Common myeloid progenitor, CD34-positive (primary cell): ENCODE data around the gene RAB3GAP1.

Experiments
- CTCF ChIA-PET: fragments of 350-600 bp; sonication (Branson Sonifier 250); formaldehyde crosslinking; loops from one replicate; lab custom pipeline; 2021; ENCODE audit warnings: antibody characterized with exemption; lab: Charles Lee
- POLR2A ChIA-PET: fragments of 350-600 bp; sonication (Branson Sonifier 250); formaldehyde crosslinking; loops from one replicate; lab custom pipeline; 2021; ENCODE audit warnings: antibody characterized with exemption; lab: Charles Lee
- DNase-seq, 3 donors: peaks; one replicate each; pipeline versions ENCODE4 v3.0.0 to v3.0.0-alpha.2; 2013
- H3K27ac ChIP-seq, 2 experiments: 1 replicate in 1 of 2; 2 replicates in 1 of 2; pipeline ENCODE4 v1.7.0; 2013; ENCODE audit warnings: inconsistent platforms in 2 of 2, low read length in 2 of 2, mild to moderate bottlenecking in 2 of 2, low read depth in 1 of 2, moderate library complexity in 1 of 2; ENCODE audit not compliant: severe bottlenecking in 2 of 2, insufficient read depth in 1 of 2, poor library complexity in 1 of 2
- H3K27me3 ChIP-seq, 5 experiments: replicated peaks in 2 of 5; 1 replicate in 3 of 5; 2 replicates in 2 of 5; pipeline versions ENCODE4 v1.6.1 to v1.7.0; 2013; ENCODE audit warnings: low read length in 4 of 5, mild to moderate bottlenecking in 2 of 5, moderate library complexity in 2 of 5, inconsistent platforms in 1 of 5; ENCODE audit not compliant: insufficient read depth in 5 of 5, control insufficient read depth in 4 of 5
- H3K36me3 ChIP-seq, 4 experiments: 1 replicate in 2 of 4; 2 replicates in 2 of 4; pipeline versions ENCODE4 v1.6.1 to v1.7.0; 2013; ENCODE audit warnings: low read length in 3 of 4, control low read depth in 1 of 4, mild to moderate bottlenecking in 1 of 4; ENCODE audit not compliant: control insufficient read depth in 4 of 4, insufficient read depth in 4 of 4
- H3K4me1 ChIP-seq, 4 experiments: 1 replicate in 3 of 4; 2 replicates in 1 of 4; pipeline versions ENCODE4 v1.6.1 to v1.7.1; 2013; ENCODE audit warnings: low read length in 3 of 4, mild to moderate bottlenecking in 3 of 4, control low read depth in 1 of 4, inconsistent platforms in 1 of 4, moderate library complexity in 1 of 4; ENCODE audit not compliant: control insufficient read depth in 4 of 4, insufficient read depth in 4 of 4; ENCODE audit errors: control extremely low read depth in 1 of 4
- H3K4me3 ChIP-seq, 7 experiments: 1 replicate in 4 of 7; 2 replicates in 3 of 7; pipeline versions ENCODE4 v1.5.1 to v1.7.0; 2013; ENCODE audit warnings: mild to moderate bottlenecking in 7 of 7, low read length in 6 of 7, moderate library complexity in 6 of 7, inconsistent platforms in 2 of 7, low read depth in 2 of 7, control low read depth in 1 of 7; ENCODE audit not compliant: insufficient read depth in 4 of 7, control insufficient read depth in 1 of 7; ENCODE audit errors: extremely low read depth in 1 of 7
- H3K9me3 ChIP-seq, 5 experiments: 1 replicate in 4 of 5; 2 replicates in 1 of 5; pipeline versions ENCODE4 v1.6.1 to v1.7.1; 2013; ENCODE audit warnings: low read length in 4 of 5, mild to moderate bottlenecking in 2 of 5, inconsistent platforms in 1 of 5, low read depth in 1 of 5, moderate library complexity in 1 of 5; ENCODE audit not compliant: control insufficient read depth in 4 of 5, insufficient read depth in 2 of 5; ENCODE audit errors: control extremely low read depth in 1 of 5
- WGBS: methylation state at CpG from one replicate; pipeline ENCODE4 v1.1.5; 2013; ENCODE audit not compliant: insufficient coverage; 5-methylcytosine and 5-hydroxymethylcytosine counted together

The RAB3GAP1 gene

DNA sequence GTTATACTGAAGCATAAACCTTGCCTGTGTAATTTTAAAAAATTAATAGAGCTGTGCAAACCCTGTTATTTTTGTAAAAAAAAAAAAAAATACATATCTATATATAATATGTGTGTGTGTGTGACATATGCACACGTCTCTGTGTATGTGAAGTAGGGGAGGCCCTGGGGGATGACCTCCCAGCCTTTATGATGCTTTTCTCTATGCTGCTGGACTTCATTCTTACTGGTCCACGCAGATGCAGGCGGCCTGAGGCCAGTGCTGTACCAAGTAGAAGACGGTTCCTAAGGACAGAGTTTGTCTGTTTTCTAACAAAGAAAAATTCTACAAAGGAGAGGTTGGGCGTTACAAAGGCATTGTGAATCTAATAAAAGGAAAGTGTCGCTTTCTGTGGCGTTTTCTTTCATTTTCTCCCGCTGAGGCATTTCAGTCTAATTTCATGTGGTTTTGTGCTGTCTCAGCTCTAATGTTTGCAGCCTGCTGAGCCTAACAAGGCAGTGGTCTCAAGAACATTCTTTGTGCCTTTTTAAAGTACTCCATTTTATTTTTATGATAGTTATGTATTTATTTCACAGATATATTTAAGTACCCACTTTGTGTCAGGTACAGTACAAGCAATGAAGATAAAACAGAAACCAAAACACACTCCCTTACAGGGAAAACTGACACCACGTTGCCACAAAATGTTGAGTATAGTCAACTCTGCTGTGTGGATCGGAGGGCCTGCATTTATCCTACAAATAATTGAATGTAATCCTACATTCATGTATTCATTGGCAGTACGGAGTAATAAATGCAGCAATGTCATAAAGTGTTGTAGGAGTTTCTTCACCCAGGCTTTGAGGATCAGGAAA lies 118.0 kb downstream of the RAB3GAP1 start:
- Histone ChIP-seq H3K36me3 (peaks cover 15 to 69% (median 29%) of the 10 kb centered on the region in 4 experiments), H3K27me3 (no peaks in the 10 kb centered on the region), H3K27ac (no peak overlapping the region), H3K4me1 (no peaks in the 10 kb centered on the region), H3K4me3 (no peak overlapping the region), H3K9me3 (no peaks in the 10 kb centered on the region)
- 96% methylated on average over 8 of the region's 11 CpGs for WGBS
- DNase-seq: no peak
- ChIA-PET CTCF (no interaction called here), POLR2A (no interaction called here)

DNA sequence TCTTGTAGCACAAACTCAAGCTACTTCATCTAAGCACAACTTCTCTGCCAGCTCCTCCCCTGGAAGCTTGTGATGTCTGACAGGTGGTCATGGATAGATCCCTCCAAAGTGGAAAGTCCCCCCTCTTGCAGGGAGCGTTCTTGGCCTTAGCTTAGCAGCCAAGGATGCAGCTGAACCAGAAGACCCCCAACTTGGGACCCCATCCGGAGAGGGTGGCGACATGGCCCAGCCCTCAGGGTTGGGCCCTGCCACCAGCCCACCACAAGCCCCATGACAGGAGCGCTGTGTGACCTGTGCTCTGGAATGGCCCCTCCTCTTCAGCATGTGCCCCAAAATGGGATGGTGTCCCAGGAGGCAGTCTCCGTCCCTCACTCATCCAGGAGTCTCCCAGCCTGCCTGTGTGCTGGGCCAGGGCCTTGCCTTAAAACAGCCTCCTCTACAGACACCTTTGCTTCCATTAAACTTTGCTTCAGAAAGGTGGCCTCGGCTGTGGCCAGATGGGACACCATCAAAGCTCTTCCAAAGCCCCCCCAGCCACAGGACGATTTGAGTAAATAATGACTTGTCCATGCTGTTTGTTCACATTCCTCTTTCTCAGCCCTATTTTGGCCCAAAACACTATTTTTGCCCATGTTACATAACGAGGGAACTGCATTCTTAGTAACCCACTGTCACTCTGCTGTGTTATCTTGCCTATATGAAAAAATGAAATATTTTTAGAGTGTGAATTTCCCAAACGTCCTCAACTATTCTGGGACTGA lies 122.1 kb downstream of the RAB3GAP1 start:
- H3K4me1 ChIP-seq: no peaks in the 10 kb centered on the region
- peaks cover 4 to 54% (median 22%) of the 10 kb centered on the region in 4 experiments for H3K36me3 ChIP-seq
- whole genome bisulfite sequencing: 97% methylated on average over 6 of the region's 9 CpGs
- peaks cover 0 to 9% (median 4%) of the 10 kb centered on the region in 5 experiments for H3K9me3 ChIP-seq
- H3K27me3 ChIP-seq: no peaks in the 10 kb centered on the region
- ChIA-PET CTCF (no interaction called here), POLR2A (no interaction called here)
- H3K27ac ChIP-seq: no peak overlapping the region
- H3K4me3 ChIP-seq: no peak overlapping the region
- DNase-seq: no peak

DNA sequence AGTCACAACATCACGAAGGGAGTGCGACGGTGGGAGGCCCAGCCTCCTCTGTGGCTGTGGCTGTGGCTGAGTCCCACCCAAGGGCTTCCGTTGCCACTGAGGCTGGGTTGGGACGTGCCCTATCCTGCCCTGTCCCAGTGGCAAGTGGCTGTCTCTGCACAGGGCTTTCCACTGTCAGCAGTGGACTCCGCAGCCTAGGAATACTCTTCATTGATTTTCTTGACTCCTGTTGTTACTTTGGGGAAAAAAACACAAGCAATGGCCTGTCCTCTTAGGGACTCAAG lies 122.7 kb downstream of the RAB3GAP1 start:
- no peaks in the 10 kb centered on the region for H3K4me1 ChIP-seq
- H3K9me3 ChIP-seq: peaks cover 0 to 9% (median 4%) of the 10 kb centered on the region in 5 experiments
- H3K27ac ChIP-seq: no peak overlapping the region
- no peak for DNase-seq
- WGBS: 99% methylated on average over 6 of the region's 6 CpGs
- H3K36me3 ChIP-seq: peaks cover 4 to 49% (median 17%) of the 10 kb centered on the region in 4 experiments
- H3K4me3 ChIP-seq: no peak overlapping the region
- ChIA-PET CTCF (no interaction called here), POLR2A (no interaction called here)
- H3K27me3 ChIP-seq: no peaks in the 10 kb centered on the region

DNA sequence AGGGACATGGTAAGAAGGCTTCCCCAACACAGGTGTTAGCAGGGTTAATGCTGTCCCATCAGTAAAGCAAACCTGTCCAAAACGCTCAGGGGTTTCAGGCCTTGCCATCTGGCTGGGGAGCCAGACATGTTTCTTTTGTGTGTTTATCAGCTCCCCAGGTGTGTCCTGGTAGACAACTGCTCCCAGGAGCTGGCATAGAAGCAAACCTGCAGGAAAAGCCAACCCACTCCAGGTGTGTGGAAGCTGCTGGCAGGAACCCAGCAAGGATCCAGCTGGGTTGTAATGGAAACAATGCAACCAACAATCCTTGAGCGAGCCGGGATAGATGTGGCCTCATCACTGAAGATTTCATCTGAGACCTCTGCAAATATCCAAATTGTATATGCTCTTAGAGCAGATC lies 123.1 kb downstream of the RAB3GAP1 start:
- Histone ChIP-seq H3K4me1 (no peaks in the 10 kb centered on the region), H3K27me3 (no peaks in the 10 kb centered on the region), H3K4me3 (no peak overlapping the region), H3K36me3 (peaks cover 4 to 45% (median 14%) of the 10 kb centered on the region in 4 experiments), H3K27ac (no peak overlapping the region), H3K9me3 (peaks cover 0 to 9% (median 4%) of the 10 kb centered on the region in 5 experiments)
- ChIA-PET CTCF (no interaction called here), POLR2A (no interaction called here)
- no peak for DNase-seq
- 100% methylated on average over 1 of the region's 3 CpGs for whole genome bisulfite sequencing

DNA sequence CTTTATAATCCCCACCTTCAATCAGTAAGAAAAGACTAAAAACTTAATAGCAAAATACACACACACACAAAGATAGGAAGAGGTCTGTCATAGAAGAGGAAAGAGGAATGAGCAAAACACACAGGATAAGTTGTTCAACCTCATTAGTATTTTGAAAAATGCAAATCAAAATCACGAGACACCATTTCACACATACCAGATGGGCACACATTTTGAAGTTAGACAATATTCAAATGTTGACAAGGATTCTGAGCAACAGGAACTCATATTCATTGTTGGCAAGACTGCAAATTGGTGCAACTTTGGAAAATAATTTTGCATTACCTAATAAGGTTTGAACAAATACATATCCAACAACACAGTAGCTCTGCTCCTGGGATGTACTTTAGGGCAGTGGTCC lies 127.6 kb downstream of the RAB3GAP1 start:
- WGBS: 100% methylated on average over 1 of the region's 1 CpG
- no peak for DNase-seq
- no peaks in the 10 kb centered on the region for H3K4me1 ChIP-seq
- POLR2A ChIA-PET: no interaction called here
- H3K9me3 ChIP-seq: peaks cover 0 to 9% (median 4%) of the 10 kb centered on the region in 5 experiments
- H3K27me3 ChIP-seq: no peaks in the 10 kb centered on the region
- H3K36me3 ChIP-seq: peaks cover 0 to 21% (median 7%) of the 10 kb centered on the region in 4 experiments
- CTCF ChIA-PET: no interaction called here
- H3K27ac ChIP-seq: no peak overlapping the region
- H3K4me3 ChIP-seq: no peak overlapping the region

DNA sequence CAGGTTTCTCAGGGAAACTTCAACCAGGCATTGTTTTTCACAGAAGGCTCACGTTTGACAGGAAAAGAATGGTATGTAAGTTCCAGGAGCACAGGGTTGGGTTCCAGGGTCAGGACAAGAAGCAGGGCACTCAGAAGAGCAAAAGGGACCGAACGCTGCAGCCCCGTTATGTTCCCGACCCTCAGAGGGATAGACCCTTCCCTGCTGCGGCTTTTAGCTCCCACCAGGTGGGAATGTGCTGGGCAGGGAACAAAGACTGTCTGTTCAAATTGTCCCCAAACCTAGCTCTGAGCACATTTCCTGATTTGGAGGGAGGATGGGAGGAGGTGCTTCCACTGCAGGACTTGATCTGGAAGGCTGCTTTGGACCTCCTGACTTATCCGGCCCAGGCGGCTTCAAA lies 130.1 kb downstream of the RAB3GAP1 start:
- 93% methylated on average over 8 of the region's 8 CpGs for WGBS
- Histone ChIP-seq H3K9me3 (peaks cover 0 to 3% (median under 1%) of the 10 kb centered on the region in 5 experiments), H3K4me1 (no peaks in the 10 kb centered on the region), H3K36me3 (peaks cover 0 to 5% (median under 1%) of the 10 kb centered on the region in 4 experiments), H3K27ac (no peak overlapping the region), H3K4me3 (no peak overlapping the region), H3K27me3 (no peaks in the 10 kb centered on the region)
- ChIA-PET CTCF (interaction anchor here (0.6 kb wide), 1 partner anchor 168 kb away, joined by 3 read pairs; no protein-coding TSS in a partner anchor), POLR2A (no interaction called here)
- no peak for DNase-seq

DNA sequence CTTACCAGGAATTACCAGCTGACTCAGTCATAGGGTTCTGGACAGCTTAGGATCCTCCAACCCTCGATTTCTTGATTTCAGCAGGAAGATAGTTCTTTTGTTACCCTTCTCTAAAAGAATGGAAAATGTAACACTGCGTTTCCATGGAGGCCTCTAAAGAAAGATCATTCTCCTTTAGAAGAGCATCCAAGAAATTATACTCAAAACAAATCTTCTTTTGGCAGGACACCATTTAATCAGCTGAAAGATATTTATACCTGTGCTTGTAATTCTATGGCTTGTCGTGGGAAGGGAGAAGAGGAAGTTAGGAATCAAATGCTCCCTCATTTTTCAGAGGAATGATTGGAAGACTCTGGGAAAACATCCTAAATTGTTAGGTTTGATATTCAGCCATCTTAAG lies 130.5 kb downstream of the RAB3GAP1 start:
- H3K4me1 ChIP-seq: no peaks in the 10 kb centered on the region
- WGBS: 100% methylated on average over 1 of the region's 3 CpGs
- peaks cover 0 to 4% (median under 1%) of the 10 kb centered on the region in 4 experiments for H3K36me3 ChIP-seq
- POLR2A ChIA-PET: no interaction called here
- no peak for DNase-seq
- H3K9me3 ChIP-seq: peaks cover 0 to 4% (median 3%) of the 10 kb centered on the region in 5 experiments
- CTCF ChIA-PET: no interaction called here
- no peaks in the 10 kb centered on the region for H3K27me3 ChIP-seq
- H3K4me3 ChIP-seq: no peak overlapping the region
- H3K27ac ChIP-seq: no peak overlapping the region
